GM21786 (cell line): Measurements from ENCODE around the gene KIF20B.
"Not testable (repeated sequence)": the region's sequence is repeated elsewhere in the genome, so short reads cannot be mapped to it uniquely, and the experiment has no call there.

Source experiments
- ATAC-seq: cut with Tn5 transposase; IDR thresholded peaks from one replicate; pipeline ENCODE4 v1.9.1; 2021; ENCODE audit not compliant: unreplicated experiment

The KIF20B gene

GRCh38 chr10:89690027-89690426 is 11.4 kb upstream of the KIF20B start:
- no peak for ATAC-seq

GRCh38 chr10:89692416-89692815 is 9.0 kb upstream of the KIF20B start:
- no peak for ATAC-seq

GRCh38 chr10:89693176-89693575 is 8.2 kb upstream of the KIF20B start:
- ATAC-seq = no peak

DNA sequence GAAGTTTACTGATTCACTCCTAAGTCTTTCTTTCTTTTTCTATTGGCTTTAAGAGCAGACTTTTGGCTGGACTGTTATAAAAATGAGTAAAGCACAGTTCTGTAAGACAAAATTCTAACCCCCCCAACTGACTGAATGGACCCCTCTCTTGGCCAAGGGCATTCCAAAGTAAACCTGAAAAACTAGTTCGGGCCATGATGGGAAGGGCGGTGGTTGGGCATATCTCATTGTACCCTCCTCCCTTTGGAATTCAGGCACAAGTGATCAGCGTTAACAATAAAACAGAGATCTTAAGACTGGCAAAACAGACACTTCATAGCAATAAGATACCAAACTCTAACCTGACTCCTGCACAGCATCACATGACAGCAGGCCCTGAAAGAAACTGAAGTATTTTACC is 6.1 kb upstream of the KIF20B start:
- ATAC-seq = no peak

- ATAC-seq = no peak
These were observed 3.4 kb upstream of the KIF20B start for GRCh38 chr10:89697946-89698345.

DNA sequence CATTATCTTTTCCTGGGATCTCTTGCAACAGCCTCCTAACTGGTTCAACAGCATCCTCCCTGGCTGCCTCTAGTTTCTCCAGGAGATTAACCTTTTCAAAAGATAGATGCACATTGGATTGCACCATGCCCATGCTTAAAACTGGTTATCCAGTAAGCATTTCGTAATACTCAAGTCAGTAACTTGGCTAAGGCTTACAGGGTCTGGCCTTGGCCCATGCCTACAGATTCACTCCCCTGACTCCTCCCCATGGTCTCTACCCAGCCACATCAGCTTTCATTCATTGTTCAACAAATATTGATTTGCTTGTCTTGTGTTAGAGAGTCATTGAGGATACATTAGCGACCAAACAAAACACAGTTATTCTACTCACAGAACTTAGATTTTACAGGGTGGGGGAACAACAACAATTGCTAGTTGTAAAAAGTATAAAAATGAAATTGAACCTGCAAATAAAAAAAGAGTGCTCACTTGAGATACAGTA is 1.8 kb upstream of the KIF20B start:
- ATAC-seq = no peak

DNA sequence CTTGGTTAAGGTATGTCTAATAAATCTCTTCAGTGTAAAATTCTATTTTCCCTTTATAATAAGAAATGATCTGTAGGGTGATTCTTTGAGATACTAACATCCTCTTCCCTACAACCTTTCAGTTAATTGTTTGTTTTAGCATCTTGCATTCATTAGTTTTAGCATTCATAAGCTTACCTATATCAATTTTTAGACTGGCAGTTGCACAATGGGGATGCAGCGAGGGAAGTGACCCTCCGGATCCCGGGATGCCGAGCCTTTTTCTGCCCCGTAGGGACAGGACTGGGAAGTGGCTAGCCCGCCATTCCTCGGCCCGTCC is 508 bp upstream of the KIF20B start:
- ATAC-seq = no peak

DNA sequence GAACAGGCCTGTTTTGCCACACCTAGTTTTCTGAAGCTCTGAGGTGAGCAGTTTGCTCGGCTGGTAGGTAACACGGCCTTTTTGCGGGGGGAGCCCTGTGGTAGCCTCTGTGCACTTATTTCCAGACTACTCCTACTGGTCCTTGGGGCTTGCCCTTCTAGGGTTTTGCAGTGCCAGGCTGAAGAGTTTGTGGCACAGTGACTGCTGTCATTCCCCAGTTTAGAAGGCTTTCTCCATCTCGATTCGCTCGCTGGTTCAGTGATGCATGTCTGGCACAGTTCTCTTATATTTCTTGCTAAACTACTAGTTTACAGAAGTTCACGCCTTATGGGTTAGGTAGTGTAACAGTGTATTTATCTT is 711 bp downstream of the KIF20B start:
- no peak for ATAC-seq

DNA sequence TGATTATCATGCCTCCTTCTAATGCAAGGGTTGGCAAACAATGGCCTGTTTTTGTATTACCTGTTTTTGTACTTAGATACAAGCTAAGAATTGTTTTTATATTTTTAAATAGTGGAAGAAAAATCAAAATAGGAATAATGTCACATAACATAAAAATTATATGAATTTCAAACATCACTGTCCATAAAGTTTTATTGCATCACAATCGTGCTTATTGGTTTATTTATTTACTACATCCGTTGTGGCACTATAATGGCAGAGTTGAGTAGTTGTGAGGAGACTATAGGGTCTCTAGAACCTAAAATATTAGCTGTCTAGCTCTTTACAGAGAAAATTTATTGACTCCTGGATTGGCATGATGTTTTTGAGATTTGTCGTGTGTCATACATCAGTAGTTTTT is 4.1 kb downstream of the KIF20B start:
- ATAC-seq = no peak

- ATAC-seq = no peak
These were observed 4.6 kb downstream of the KIF20B start for GRCh38 chr10:89706011-89706410.

- ATAC-seq = no peak
These were observed 6.0 kb downstream of the KIF20B start for GRCh38 chr10:89707372-89707771.

- ATAC-seq = no peak
These were observed 9.4 kb downstream of the KIF20B start for GRCh38 chr10:89710753-89711152.

GRCh38 chr10:89734616-89735015 is 33.2 kb downstream of the KIF20B start:
- no peak for ATAC-seq

GRCh38 chr10:89738551-89739209 is 37.3 kb downstream of the KIF20B start:
- peak; percentile 95 for ATAC-seq

- ATAC-seq = no peak
These were observed 39.9 kb downstream of the KIF20B start for GRCh38 chr10:89741126-89741762.

DNA sequence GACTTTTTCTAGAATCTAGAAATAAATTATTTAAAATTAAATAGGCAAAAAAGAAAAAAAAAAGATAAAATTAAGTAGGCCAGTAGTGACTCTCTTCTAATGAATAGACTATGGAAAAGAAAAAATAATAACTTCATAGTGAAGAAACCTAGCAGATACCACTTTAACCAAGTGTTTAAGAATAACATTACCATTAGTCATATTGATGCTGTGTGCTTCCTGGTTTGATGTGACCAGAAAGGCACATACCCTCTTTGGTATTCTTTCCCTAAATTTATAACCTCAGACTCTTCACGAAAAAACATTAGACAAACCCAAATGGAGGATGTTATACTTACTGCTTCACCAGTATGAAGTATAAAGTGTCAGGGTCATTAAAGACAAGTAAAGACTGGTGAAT is 42.6 kb downstream of the KIF20B start:
- no peak for ATAC-seq

DNA sequence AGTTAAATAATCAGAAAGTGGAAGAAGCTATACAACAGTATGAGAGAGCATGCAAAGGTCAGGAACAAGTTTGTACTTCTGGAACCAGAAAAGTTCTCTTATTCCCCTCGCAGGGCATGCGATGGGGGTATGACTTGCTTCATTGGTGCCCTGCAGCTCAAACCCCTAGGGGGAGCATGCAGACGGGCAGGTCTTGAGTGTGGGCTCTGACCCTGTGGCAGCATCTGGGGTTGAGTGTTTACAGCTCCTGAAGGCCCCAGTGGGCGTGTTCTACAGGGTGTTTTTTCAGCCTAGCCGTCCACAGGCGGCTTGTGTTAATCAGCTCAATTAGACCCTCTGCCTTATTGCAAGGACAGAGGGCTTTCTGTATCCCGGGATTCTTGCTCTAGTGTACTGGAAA is 44.5 kb downstream of the KIF20B start:
- no peak for ATAC-seq

DNA sequence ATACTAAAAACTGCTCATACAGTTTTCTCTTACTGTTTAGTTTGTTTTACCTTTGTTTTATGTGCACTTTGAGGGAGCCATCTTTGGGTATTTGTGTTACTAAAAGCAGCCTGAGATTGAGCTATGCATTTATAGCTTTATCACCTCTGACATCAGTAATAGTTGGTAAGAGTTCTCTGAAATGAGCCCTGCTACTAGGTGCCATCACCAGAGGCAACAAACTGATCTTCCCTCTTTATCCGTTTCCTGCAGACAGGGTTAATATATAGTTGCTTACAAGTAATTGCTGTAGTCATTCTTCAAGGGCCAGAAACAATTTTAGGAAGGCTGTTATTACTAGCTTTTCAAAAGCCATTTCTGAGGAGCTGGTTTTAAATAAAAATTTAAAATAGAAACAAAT is 49.1 kb downstream of the KIF20B start:
- no peak for ATAC-seq

DNA sequence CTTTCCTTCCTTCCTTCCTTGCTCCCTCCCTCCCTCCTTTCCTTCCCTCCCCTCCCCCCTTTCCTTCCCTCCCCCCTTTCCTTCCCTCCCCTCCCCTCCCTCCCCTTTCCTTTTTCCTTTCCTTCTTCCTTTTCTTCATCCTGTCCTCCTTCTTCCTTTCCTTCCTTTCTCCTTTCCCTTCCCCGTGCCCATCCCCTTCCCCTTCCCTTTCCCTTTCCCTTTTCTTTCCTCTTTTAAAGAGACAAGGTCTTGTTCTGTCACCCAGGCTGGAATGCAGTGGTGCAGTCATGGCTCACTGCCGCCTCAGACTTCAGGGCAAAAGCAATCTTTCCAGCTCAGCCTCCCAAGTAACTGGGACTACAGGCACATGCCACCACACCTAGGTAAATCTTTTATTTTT is 54.0 kb downstream of the KIF20B start:
- no peak for ATAC-seq

DNA sequence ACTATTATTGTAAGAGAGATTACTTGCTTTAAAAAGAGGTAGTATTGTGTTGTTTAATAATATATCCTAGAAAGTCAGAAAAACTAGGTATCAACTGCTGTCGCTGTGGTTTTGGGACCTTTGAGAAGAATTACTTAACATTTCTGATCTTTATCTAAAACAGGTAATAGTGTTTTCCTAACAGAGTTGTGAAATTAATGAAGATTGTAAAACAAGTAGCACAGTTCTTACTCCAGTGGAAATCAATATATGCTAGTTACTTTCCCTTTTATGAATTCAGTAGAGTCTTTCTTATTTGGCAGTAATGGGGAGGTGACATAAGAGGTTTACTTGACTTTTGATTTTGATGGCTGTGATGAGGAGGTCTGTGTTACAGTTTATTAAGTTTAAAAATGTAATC is 58.1 kb downstream of the KIF20B start:
- ATAC-seq = no peak

DNA sequence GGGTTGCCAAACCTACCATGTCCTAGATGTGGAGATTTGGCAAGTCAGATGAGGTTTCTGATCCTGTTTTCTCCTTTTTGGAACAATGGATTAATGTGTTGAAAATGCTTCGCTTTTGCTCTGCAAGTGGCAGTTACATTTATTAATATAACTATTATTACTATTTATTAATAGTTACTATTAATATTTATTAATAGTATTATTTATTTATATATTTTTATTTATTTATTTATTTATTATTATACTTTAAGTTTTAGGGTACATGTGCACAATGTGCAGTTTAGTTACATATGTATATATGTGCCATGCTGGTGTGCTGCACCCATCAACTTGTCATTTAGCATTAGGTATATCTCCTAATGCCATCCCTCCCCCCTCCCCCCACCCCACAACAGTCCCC is 62.3 kb downstream of the KIF20B start:
- ATAC-seq = not testable (repeated sequence)

- no peak for ATAC-seq
These were observed 70.3 kb downstream of the KIF20B start for GRCh38 chr10:89771684-89772083.

DNA sequence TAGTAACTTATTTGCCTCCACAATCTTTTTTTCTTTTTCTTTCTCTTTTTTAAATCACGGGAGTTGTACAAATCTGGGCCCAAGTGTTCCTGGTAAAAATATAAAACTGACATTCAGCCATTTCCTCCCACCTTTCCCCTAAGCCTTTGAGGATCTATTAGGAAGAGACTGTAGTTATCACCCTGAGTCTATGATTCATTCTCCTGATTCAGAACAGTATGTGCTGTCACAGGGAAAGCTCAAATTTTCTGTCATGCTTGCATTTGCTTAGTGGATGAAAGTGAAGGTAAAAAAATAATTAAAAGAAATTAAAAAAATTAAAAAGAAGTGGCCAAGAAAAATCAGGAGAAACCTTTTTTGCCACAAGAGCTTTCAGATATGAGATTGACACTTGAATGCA is 71.7 kb downstream of the KIF20B start:
- no peak for ATAC-seq
